ENCODE data around the gene PRRT1B.

DNA sequence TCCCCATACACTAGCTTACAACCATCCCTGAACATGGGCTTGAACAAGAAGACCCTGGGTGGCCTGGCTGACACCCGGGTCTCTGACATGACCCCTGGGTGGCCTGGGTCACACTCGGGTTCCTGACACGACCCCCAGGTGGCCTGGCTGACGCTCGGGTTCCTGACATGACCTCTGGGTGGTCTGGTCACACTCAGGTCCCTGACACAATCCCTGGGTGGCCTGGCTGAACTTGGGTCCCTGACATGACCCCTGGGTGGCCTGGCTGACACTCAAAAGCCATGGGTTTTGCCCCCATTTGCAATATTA, 38.0 kb downstream of the PRRT1B start:
- TF ChIP-seq, protein P1, sequence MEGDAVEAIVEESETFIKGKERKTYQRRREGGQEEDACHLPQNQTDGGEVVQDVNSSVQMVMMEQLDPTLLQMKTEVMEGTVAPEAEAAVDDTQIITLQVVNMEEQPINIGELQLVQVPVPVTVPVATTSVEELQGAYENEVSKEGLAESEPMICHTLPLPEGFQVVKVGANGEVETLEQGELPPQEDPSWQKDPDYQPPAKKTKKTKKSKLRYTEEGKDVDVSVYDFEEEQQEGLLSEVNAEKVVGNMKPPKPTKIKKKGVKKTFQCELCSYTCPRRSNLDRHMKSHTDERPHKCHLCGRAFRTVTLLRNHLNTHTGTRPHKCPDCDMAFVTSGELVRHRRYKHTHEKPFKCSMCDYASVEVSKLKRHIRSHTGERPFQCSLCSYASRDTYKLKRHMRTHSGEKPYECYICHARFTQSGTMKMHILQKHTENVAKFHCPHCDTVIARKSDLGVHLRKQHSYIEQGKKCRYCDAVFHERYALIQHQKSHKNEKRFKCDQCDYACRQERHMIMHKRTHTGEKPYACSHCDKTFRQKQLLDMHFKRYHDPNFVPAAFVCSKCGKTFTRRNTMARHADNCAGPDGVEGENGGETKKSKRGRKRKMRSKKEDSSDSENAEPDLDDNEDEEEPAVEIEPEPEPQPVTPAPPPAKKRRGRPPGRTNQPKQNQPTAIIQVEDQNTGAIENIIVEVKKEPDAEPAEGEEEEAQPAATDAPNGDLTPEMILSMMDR (IDR thresholded peaks at IDR 0.05; ENCODE audit: insufficient read depth, low read length, poor library complexity, severe bottlenecking), result no peak
- TF ChIP-seq EZH2phosphoT487 (conservative IDR thresholded peaks at IDR 0.05; ENCODE audit: low read length), result no peak
